HepG2 (cell line): ENCODE measurements around the gene ZNF669. TPM values are rescaled to one million over a fixed set of nuclear protein-coding genes. Genes with fewer than 3 reads are reported as not detected.
A peak's percentile ranks its signal among the peaks of the same experiment; 100 is the strongest.

Source experiments
- ATF7-NPFF ChIP-seq: sonication (generic); formaldehyde crosslinking; IDR thresholded peaks from 2 replicates; pipeline ENCODE4 v1.8.1; 2023; ENCODE audit warnings: mild to moderate bottlenecking, low read depth, missing genetic modification reagents, moderate library complexity
- GTF3A ChIP-seq: sonication (generic); formaldehyde crosslinking; conservative IDR thresholded peaks from 2 replicates; pipeline ENCODE4 v1.4.0; 2020; ENCODE audit warnings: mild to moderate bottlenecking, missing genetic modification reagents
- HBP1 ChIP-seq: IDR thresholded peaks from 2 replicates; pipeline ENCODE4 v1.6.1; 2016; ENCODE audit warnings: low read depth, control low read depth
- HDAC2 ChIP-seq: sonication (generic); formaldehyde crosslinking; IDR thresholded peaks from 2 replicates; pipeline ENCODE4 v1.4.0; 2020; ENCODE audit warnings: missing genetic modification reagents
- IRF2 ChIP-seq: IDR thresholded peaks from 2 replicates; pipeline ENCODE4 v1.6.1; 2018; ENCODE audit warnings: missing genetic modification reagents, missing compliant biosample characterization
- MBNL3 ChIP-seq: fragments of 250-450 bp; sonication (Bioruptor Pico); conservative IDR thresholded peaks from 2 replicates; pipeline ENCODE4 v1.8.0; 2022; ENCODE audit warnings: mild to moderate bottlenecking, inconsistent platforms
- MED8 ChIP-seq: sonication (generic); formaldehyde crosslinking; IDR thresholded peaks from 2 replicates; pipeline ENCODE4 v1.8.1; 2023; ENCODE audit warnings: mild to moderate bottlenecking, missing genetic modification reagents; ENCODE audit not compliant: insufficient replicate concordance
- MEIS1 ChIP-seq: sonication (generic); formaldehyde crosslinking; IDR thresholded peaks from 2 replicates; pipeline ENCODE4 v1.9.0; 2021; ENCODE audit warnings: mild to moderate bottlenecking, missing genetic modification reagents, moderate library complexity, borderline replicate concordance
- NONO ChIP-seq, 2 experiments: fragments of 450-650 bp in 1 of 2; sonication (generic) in 1 of 2; formaldehyde crosslinking in 1 of 2; IDR thresholded peaks in 1 of 2; conservative IDR thresholded peaks in 1 of 2; 2 replicates each; pipeline versions ENCODE4 v1.6.1 to v1.8.0; 2017 to 2022; ENCODE audit warnings: mild to moderate bottlenecking in 1 of 2, missing genetic modification reagents in 1 of 2, moderate library complexity in 1 of 2
- RBFOX2 ChIP-seq: fragments of 200-400 bp; formaldehyde crosslinking; IDR thresholded peaks from 2 replicates; pipeline ENCODE4 v1.6.1; 2017; ENCODE audit warnings: low read depth, mild to moderate bottlenecking, low read length
- RBM22 ChIP-seq: fragments of 200-400 bp; formaldehyde crosslinking; optimal IDR thresholded peaks from 2 replicates; pipeline ENCODE3; 2017; ENCODE audit warnings: mild to moderate bottlenecking, low read length, moderate library complexity
- SALL2 ChIP-seq: sonication (generic); formaldehyde crosslinking; IDR thresholded peaks from 2 replicates; pipeline ENCODE4 v1.8.1; 2023; ENCODE audit warnings: mild to moderate bottlenecking, missing genetic modification reagents, inconsistent platforms
- ZBTB37 ChIP-seq: sonication (generic); formaldehyde crosslinking; IDR thresholded peaks from 2 replicates; pipeline ENCODE4 v1.4.0; 2020; ENCODE audit warnings: mild to moderate bottlenecking, missing genetic modification reagents
- ZBTB7B ChIP-seq: sonication (generic); formaldehyde crosslinking; IDR thresholded peaks from 2 replicates; pipeline ENCODE4 v1.4.0; 2020; ENCODE audit warnings: missing genetic modification reagents
- ZNF460 ChIP-seq: sonication (generic); formaldehyde crosslinking; IDR thresholded peaks from 2 replicates; pipeline ENCODE4 v1.5.1; 2020; ENCODE audit warnings: missing genetic modification reagents, mild to moderate bottlenecking, borderline replicate concordance
- ZNF550 ChIP-seq: sonication (generic); formaldehyde crosslinking; IDR thresholded peaks from 2 replicates; pipeline ENCODE4 v1.4.0; 2020; ENCODE audit warnings: mild to moderate bottlenecking, missing genetic modification reagents, borderline replicate concordance
- ZNF569 ChIP-seq: sonication (generic); formaldehyde crosslinking; IDR thresholded peaks from 2 replicates; pipeline ENCODE4 v1.5.0; 2020; ENCODE audit warnings: mild to moderate bottlenecking, missing genetic modification reagents, moderate library complexity, borderline replicate concordance
- ZNF710 ChIP-seq: sonication (generic); formaldehyde crosslinking; IDR thresholded peaks from 2 replicates; pipeline ENCODE4 v1.5.0; 2020; ENCODE audit warnings: mild to moderate bottlenecking, missing genetic modification reagents, borderline replicate concordance
- polyA plus RNA-seq, 8 experiments: library from polyadenylated mRNA; depleted of rRNA in 3 of 8; stranded (reverse) in 7 of 8; unstranded in 1 of 8; fragments of >200 nt; fragmentation: Illumina TruSeq in 4 of 8; extraction: Trizol in 4 of 8; gene quantifications; 2 replicates each; pipeline versions ENCODE4 v1.2.1 to v1.2.3, GENCODE V29; 2011 to 2016; ENCODE audit warnings: low read depth in 4 of 8, missing spikeins in 1 of 8, mixed read lengths in 1 of 8; ENCODE audit not compliant: insufficient read depth in 1 of 8
- total RNA-seq, 5 experiments: library from RNA; depleted of rRNA; stranded (reverse); fragments of >200 nt; fragmentation: Illumina TruSeq; extraction: Trizol; gene quantifications; 2 replicates each; pipeline ENCODE4 v1.2.3, GENCODE V29; 2016; ENCODE audit warnings: low read depth in 1 of 5

The ZNF669 gene
- total and polyA plus RNA-seq, 2 of the 13 experiments (the other 11 are each of a cell fraction or from before 2014, with no cell fraction given) = 3.1 to 14.6 TPM

GRCh38 chr1:247103859-247104591 lies at the start of gene ZNF669 (continued):
- no peak for TF ChIP-seq ZNF460 (CRISPR knock-in tag)
- peak; percentile 81 for TF ChIP-seq IRF2 (CRISPR knock-in tag)
- no peak for TF ChIP-seq NONO (IDR thresholded peaks at IDR 0.05)
- peak; percentile 87 for TF ChIP-seq NONO (CRISPR knock-in tag; conservative IDR thresholded peaks at IDR 0.05)
- no peak for TF ChIP-seq ZBTB37 (CRISPR knock-in tag)
- 0 out of 2 replicates have a peak, but pooled peaks have one; percentile 41 for TF ChIP-seq ZBTB7B (CRISPR knock-in tag)
- TF ChIP-seq ZNF569 (CRISPR knock-in tag) = no peak
- TF ChIP-seq SALL2 (CRISPR knock-in tag) = 0 out of 2 replicates have a peak, but pooled peaks have one; percentile 34
- TF ChIP-seq ZNF710 = peak; percentile 75
- peak; percentile 71 for TF ChIP-seq HDAC2
- no peak for TF ChIP-seq GTF3A (CRISPR knock-in tag)
- no peak; the same call in 1 of the 2 replicates for TF ChIP-seq MEIS1 (CRISPR knock-in tag)
- 0 out of 2 replicates have a peak, but pooled peaks have one; percentile 61 for TF ChIP-seq HBP1 (CRISPR knock-in tag)
- no peak for TF ChIP-seq RBM22
- no peak for TF ChIP-seq MBNL3 (CRISPR knock-in tag)
- no peak for TF ChIP-seq ZNF550 (CRISPR knock-in tag)
- TF ChIP-seq RBFOX2 = peak; percentile 82
- no peak for TF ChIP-seq MED8
- TF ChIP-seq ATF7-NPFF = 0 out of 2 replicates have a peak, but pooled peaks have one; percentile 65
